ENCODE results near the gene CLEC9A.

DNA sequence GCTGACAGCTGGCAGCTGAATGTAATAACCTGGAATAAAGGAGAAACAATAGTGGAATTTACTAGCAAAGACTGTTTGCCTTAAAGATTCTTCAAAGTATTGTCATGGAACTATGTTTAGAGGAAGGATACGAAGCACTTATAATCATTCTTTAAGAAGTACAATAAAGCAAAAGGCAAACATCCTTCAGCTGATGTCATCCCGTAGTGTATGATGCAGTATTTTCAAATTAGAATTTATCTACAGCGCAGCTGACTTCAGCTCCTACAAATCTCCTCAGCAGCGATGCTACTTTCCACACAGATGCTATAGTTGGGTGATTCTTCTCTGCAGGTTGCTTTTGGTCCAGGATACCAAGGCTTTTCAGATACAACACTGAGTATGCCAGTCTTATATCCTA, 36.8 kb downstream of the CLEC9A start:
- TF ChIP-seq, protein P1, sequence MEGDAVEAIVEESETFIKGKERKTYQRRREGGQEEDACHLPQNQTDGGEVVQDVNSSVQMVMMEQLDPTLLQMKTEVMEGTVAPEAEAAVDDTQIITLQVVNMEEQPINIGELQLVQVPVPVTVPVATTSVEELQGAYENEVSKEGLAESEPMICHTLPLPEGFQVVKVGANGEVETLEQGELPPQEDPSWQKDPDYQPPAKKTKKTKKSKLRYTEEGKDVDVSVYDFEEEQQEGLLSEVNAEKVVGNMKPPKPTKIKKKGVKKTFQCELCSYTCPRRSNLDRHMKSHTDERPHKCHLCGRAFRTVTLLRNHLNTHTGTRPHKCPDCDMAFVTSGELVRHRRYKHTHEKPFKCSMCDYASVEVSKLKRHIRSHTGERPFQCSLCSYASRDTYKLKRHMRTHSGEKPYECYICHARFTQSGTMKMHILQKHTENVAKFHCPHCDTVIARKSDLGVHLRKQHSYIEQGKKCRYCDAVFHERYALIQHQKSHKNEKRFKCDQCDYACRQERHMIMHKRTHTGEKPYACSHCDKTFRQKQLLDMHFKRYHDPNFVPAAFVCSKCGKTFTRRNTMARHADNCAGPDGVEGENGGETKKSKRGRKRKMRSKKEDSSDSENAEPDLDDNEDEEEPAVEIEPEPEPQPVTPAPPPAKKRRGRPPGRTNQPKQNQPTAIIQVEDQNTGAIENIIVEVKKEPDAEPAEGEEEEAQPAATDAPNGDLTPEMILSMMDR (conservative IDR thresholded peaks at IDR 0.05 in 1 of 2, IDR thresholded peaks at IDR 0.05 in 1 of 2; ENCODE audit: low read depth in 1 of 2, low read length in 2 of 2), result no peak
- no peak for TF ChIP-seq EZH2 (IDR thresholded peaks at IDR 0.05; ENCODE audit: low read length, missing control alignments)
